Hematopoietic multipotent progenitor cell treated with erythropoietin and hydrocortisone succinate and interleukin-3 and kit ligand, for 8 days (in vitro differentiated cells): ENCODE results near the gene FRY.
"Not testable (repeated sequence)": the region's sequence is repeated elsewhere in the genome, so short reads cannot be mapped to it uniquely, and the experiment has no call there.

Experiments used
- DNase-seq: peaks from one replicate; pipeline ENCODE4 v3.0.0-alpha.2; 2015

FRY gene

GRCh38 chr13:32044446-32044845 is 12.9 kb downstream of the FRY start:
- DNase-seq, result no peak

GRCh38 chr13:32045537-32045936 is 14.0 kb downstream of the FRY start:
- no peak for DNase-seq

GRCh38 chr13:32045982-32046785 is 14.6 kb downstream of the FRY start:
- DNase-seq, result peak; percentile 51

- DNase-seq, result peak; percentile 33
These were observed 15.5 kb downstream of the FRY start for GRCh38 chr13:32047088-32047487.

GRCh38 chr13:32047793-32048192 is 16.2 kb downstream of the FRY start:
- DNase-seq, result no peak

- DNase-seq, result no peak
These were observed 17.2 kb downstream of the FRY start for GRCh38 chr13:32048816-32049215.

- DNase-seq, result no peak
These were observed 19.6 kb downstream of the FRY start for GRCh38 chr13:32051156-32051555.

- no peak for DNase-seq
These were observed 24.7 kb downstream of the FRY start for GRCh38 chr13:32056316-32056715.

GRCh38 chr13:32057325-32057724 is 25.8 kb downstream of the FRY start:
- DNase-seq, result not testable (repeated sequence)

- DNase-seq, result no peak
These were observed 28.0 kb downstream of the FRY start for GRCh38 chr13:32059511-32059984.

- no peak for DNase-seq
These were observed 28.9 kb downstream of the FRY start for GRCh38 chr13:32060401-32060878.

GRCh38 chr13:32063619-32064233 is 32.2 kb downstream of the FRY start:
- DNase-seq, result no peak

- no peak for DNase-seq
These were observed 35.8 kb downstream of the FRY start for GRCh38 chr13:32067149-32067961.

- DNase-seq, result no peak
These were observed 36.7 kb downstream of the FRY start for GRCh38 chr13:32068255-32068654.

- no peak for DNase-seq
These were observed 41.7 kb downstream of the FRY start for GRCh38 chr13:32073180-32073864.

GRCh38 chr13:32075170-32075851 is 43.7 kb downstream of the FRY start:
- DNase-seq, result no peak

- no peak for DNase-seq
These were observed 48.0 kb downstream of the FRY start for GRCh38 chr13:32079587-32079986.

- no peak for DNase-seq
These were observed 48.8 kb downstream of the FRY start for GRCh38 chr13:32080328-32080744.

GRCh38 chr13:32081591-32081990 is 50.0 kb downstream of the FRY start:
- no peak for DNase-seq

- DNase-seq, result no peak
These were observed 54.8 kb downstream of the FRY start for GRCh38 chr13:32086366-32086765.

GRCh38 chr13:32086791-32087441 is 55.3 kb downstream of the FRY start:
- DNase-seq, result no peak
